HL-60/S4 treated with retinoic acid at 250 ng/mL for 4 days and 3 days (cell line): ENCODE results near the gene ORMDL2.
"Not testable (repeated sequence)": the region's sequence is repeated elsewhere in the genome, so short reads cannot be mapped to it uniquely, and the experiment has no call there.

Experiments used
- in situ Hi-C: fragments of 300-500 bp; cut with MboI; formaldehyde crosslinking; loops from 2 replicates; pipeline ENCODE4 v1.7.0; 2022; ENCODE audit warnings: low sequenced_read_pairs

ORMDL2 gene

GRCh38 chr12:55850401-55850800 lies 32.6 kb downstream of the ORMDL2 start:
- in situ Hi-C loops, result no loop called here

DNA sequence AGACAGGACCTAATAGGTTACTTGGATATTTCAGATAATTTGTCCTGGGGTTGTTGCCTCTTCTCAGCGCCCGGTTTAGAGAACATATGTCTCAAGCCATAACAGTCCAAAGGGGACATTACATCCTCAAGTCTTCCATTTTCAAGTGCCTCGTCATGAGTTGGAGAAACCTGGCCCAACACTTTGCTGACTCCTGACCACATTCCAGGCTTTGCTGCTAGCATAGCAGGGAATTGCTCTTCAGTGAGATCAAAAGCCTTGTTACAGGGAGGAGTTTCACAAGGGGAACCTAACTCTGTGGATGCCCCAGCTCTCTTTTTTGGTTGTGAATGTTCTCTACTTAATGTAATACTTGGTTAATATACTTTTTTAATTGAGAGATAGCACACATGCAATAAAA lies 33.1 kb downstream of the ORMDL2 start:
- in situ Hi-C loops, result no loop called here

- in situ Hi-C loops, result no loop called here
These were observed 34.9 kb downstream of the ORMDL2 start for GRCh38 chr12:55852740-55853139.

GRCh38 chr12:55861396-55861795 lies 43.6 kb downstream of the ORMDL2 start:
- in situ Hi-C loops, result no loop called here

DNA sequence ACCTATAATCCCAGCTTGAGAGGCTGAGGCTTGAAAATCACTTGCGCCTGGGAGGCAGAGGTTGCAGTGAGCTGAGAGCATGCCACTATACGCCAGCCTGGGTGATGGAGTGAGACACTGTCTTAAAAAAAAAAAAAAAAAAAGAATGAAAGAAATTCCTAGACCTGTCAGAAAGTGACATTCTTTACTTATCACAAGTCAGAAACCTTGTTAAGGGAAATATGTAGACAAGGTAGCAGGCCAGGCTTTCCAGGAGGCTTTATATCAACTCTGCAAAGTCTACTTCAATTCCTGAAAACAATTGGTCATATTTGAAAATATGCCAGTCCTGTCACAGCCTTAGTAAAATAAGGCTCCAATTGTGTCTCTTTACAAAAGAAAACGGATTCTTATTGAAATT lies 44.0 kb downstream of the ORMDL2 start:
- in situ Hi-C loops, result no loop called here

- in situ Hi-C loops, result no loop called here
These were observed 44.4 kb downstream of the ORMDL2 start for GRCh38 chr12:55862286-55862685.

- in situ Hi-C loops, result not testable (repeated sequence)
These were observed 45.1 kb downstream of the ORMDL2 start for GRCh38 chr12:55862931-55863330.

DNA sequence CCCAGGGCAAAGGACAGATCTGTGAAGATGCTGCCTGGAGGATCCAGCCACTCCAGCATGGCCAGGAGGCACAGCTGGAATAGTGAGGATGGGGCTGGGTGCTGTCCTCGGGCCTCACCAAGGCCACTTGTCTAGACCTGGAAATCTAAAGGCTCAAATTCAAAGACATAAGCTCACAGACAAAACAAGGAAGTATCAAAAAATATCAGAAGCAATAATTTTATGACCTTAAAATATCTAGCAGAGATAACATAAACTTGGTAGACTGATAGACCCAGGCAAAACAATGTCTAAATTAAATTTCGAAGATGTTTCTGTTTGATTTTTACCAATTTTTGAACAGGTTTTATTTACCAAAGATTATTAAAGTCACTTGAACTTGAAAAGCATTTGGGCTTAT lies 47.5 kb downstream of the ORMDL2 start:
- in situ Hi-C loops, result no loop called here

- in situ Hi-C loops, result not testable (repeated sequence)
These were observed 48.7 kb downstream of the ORMDL2 start for GRCh38 chr12:55866454-55867004.
